Fibroblast of lung (primary cell): ENCODE results near the gene FGF14. TPM values are rescaled to one million over a fixed set of nuclear protein-coding genes. Genes with fewer than 3 reads are reported as not detected.

Experiments
- DNase-seq, 2 donors: peaks; one replicate each; pipeline versions ENCODE4 v3.0.0 to v3.0.0-alpha.2; 2010; ENCODE audit warnings: low read depth in 2 of 2
- H2AFZ ChIP-seq: 2 replicates; pipeline ENCODE4 v1.5.1; 2012; ENCODE audit warnings: low read length, control low read depth, inconsistent platforms
- H3K27ac ChIP-seq: 2 replicates; pipeline ENCODE4 v1.5.1; 2011; ENCODE audit warnings: low read length, control low read depth; ENCODE audit not compliant: insufficient read depth
- H3K27me3 ChIP-seq: 2 replicates; pipeline ENCODE4 v1.5.1; 2011; ENCODE audit warnings: mild to moderate bottlenecking, low read length; ENCODE audit not compliant: control insufficient read depth, insufficient read depth
- H3K36me3 ChIP-seq: 2 replicates; pipeline ENCODE4 v1.5.1; 2011; ENCODE audit warnings: low read length; ENCODE audit not compliant: control insufficient read depth, insufficient read depth
- H3K4me1 ChIP-seq: 2 replicates; pipeline ENCODE4 v1.5.1; 2011; ENCODE audit warnings: low read length; ENCODE audit not compliant: control insufficient read depth, insufficient read depth; ENCODE audit errors: extremely low read depth
- H3K4me2 ChIP-seq: 2 replicates; pipeline ENCODE4 v1.5.1; 2011; ENCODE audit warnings: low read length, control low read depth; ENCODE audit not compliant: insufficient read depth; ENCODE audit errors: extremely low read depth
- H3K4me3 ChIP-seq, 4 experiments: fragments of 200-600 bp in 1 of 4; sonication (generic) in 1 of 4; replicated peaks in 1 of 4; 2 replicates each; pipeline ENCODE4 v1.5.1; 2011 to 2016; ENCODE audit warnings: low read length in 4 of 4, low read depth in 3 of 4, mild to moderate bottlenecking in 3 of 4, control low read depth in 2 of 4, inconsistent platforms in 1 of 4, mixed read lengths in 1 of 4; ENCODE audit not compliant: insufficient read depth in 1 of 4; ENCODE audit errors: control extremely low read depth in 1 of 4
- H3K79me2 ChIP-seq: 2 replicates; pipeline ENCODE4 v1.5.1; 2012; ENCODE audit warnings: mild to moderate bottlenecking, low read length, inconsistent platforms; ENCODE audit not compliant: control insufficient read depth, insufficient read depth
- H3K9ac ChIP-seq: 2 replicates; pipeline ENCODE4 v1.5.1; 2011; ENCODE audit warnings: mild to moderate bottlenecking, low read length, control low read depth; ENCODE audit not compliant: insufficient read depth
- H3K9me3 ChIP-seq: 2 replicates; pipeline ENCODE4 v1.5.1; 2012; ENCODE audit warnings: low read depth, low read length; ENCODE audit not compliant: control insufficient read depth, insufficient read depth
- H4K20me1 ChIP-seq: 2 replicates; pipeline ENCODE4 v1.5.1; 2011; ENCODE audit warnings: low read length; ENCODE audit not compliant: control insufficient read depth, insufficient read depth; ENCODE audit errors: extremely low read depth
- EZH2 ChIP-seq: IDR thresholded peaks from 2 replicates; pipeline ENCODE4 v1.5.1; 2012; ENCODE audit warnings: low read length, control low read depth, mild to moderate bottlenecking; ENCODE audit errors: missing control alignments
- polyA plus RNA-seq, 2 donors: library from polyadenylated mRNA; depleted of rRNA in 1 of 2; stranded (reverse) in 1 of 2; unstranded in 1 of 2; fragments of >200 nt; gene quantifications; 2 replicates each; pipeline ENCODE4 v1.2.1, GENCODE V29; 2011 to 2012; ENCODE audit warnings: missing spikeins in 1 of 2
- total RNA-seq: library from RNA; depleted of rRNA; stranded (reverse); fragments of >200 nt; gene quantifications from 2 replicates; pipeline ENCODE4 v1.2.1, GENCODE V29; 2014
- TF ChIP-seq, protein P1 (sequence below), 2 donors: IDR thresholded peaks in 1 of 2; conservative IDR thresholded peaks in 1 of 2; 1 replicate in 1 of 2; 2 replicates in 1 of 2; pipeline ENCODE4 v1.5.1; 2011 to 2012; ENCODE audit warnings: low read length in 2 of 2, control low read depth in 1 of 2, inconsistent platforms in 1 of 2, low read depth in 1 of 2, mild to moderate bottlenecking in 1 of 2

FGF14 gene
- total and polyA plus RNA-seq, 2 donors (not counting 1 experiment from before 2014, with no cell fraction given): 0.94 to 7.8 TPM

DNA sequence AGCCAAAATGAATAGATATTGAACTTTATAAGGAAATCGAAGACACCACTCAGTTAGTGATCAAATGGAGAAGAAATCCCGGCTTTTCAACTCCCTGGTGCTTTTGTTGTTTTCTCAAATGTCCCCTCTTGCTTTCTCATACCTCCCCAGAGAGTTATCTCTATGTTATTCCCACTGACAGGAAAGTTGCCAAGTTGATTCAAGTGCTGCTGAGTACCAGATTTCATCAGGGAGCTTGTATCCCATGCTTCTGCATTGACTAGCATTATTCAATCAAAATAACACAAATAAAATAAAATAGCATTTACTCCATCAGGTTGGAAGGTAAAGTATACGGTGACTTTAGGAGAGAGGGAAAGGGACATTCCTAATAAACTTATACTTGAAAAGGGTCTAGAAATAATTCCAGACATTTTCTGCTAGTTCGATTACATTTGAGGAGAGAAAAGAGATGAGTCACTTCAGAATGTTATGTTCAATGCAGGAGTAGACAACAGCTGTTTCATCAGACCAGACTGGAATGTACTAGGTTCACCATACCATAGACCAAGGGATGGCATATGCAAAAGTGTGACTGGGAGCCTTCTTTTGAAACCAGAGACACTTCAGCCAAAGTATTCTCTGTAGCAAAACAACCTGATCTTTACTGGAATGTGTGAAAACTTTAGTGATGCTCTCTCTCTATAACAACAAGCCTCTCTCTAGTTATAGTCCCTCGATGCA, 397.8 kb downstream of the FGF14 start:
- no peaks in the 10 kb centered on the region for H3K36me3 ChIP-seq

DNA sequence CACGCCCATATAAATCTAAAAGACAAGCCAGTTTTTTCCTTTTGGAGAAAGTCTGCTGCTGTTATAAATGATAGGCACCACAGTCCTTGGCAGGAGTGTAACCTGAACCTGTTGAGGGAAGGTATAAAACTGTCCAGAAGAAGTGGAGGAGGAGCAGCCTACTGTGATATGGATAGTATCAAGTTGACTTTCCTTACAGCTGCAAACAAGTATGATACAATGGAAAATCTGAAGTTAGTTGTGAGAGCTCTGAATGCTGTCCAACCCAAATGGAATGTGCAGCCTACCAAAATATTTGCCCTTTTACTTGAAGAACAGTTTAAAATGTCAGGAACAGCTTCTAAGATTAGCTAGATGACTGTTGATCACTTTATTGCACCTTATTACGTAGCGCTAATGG, 399.6 kb downstream of the FGF14 start:
- Histone ChIP-seq H3K36me3 (no peaks in the 10 kb centered on the region), H3K4me2 (no peak overlapping the region), H3K4me3 (no peak overlapping the region), H3K9me3 (no peaks in the 10 kb centered on the region), H3K27me3 (no peaks in the 10 kb centered on the region), H3K79me2 (no peaks in the 10 kb centered on the region), H3K4me1 (no peaks in the 10 kb centered on the region), H3K9ac (no peak overlapping the region), H2AFZ (no peak overlapping the region), H3K27ac (no peak overlapping the region), H4K20me1 (no peaks in the 10 kb centered on the region)
- TF ChIP-seq EZH2: no peak
- TF ChIP-seq, protein P1, sequence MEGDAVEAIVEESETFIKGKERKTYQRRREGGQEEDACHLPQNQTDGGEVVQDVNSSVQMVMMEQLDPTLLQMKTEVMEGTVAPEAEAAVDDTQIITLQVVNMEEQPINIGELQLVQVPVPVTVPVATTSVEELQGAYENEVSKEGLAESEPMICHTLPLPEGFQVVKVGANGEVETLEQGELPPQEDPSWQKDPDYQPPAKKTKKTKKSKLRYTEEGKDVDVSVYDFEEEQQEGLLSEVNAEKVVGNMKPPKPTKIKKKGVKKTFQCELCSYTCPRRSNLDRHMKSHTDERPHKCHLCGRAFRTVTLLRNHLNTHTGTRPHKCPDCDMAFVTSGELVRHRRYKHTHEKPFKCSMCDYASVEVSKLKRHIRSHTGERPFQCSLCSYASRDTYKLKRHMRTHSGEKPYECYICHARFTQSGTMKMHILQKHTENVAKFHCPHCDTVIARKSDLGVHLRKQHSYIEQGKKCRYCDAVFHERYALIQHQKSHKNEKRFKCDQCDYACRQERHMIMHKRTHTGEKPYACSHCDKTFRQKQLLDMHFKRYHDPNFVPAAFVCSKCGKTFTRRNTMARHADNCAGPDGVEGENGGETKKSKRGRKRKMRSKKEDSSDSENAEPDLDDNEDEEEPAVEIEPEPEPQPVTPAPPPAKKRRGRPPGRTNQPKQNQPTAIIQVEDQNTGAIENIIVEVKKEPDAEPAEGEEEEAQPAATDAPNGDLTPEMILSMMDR (conservative IDR thresholded peaks at IDR 0.05 in 1 of 2, IDR thresholded peaks at IDR 0.05 in 1 of 2; ENCODE audit: low read depth in 1 of 2, low read length in 2 of 2): no peak
- peak in 1 of 2 donors; percentile 5 for DNase-seq

More for the DNA sequence above, 397.8 kb downstream of the FGF14 start:
- H2AFZ ChIP-seq: no peak overlapping the region
- H3K9me3 ChIP-seq: no peaks in the 10 kb centered on the region
- no peak overlapping the region for H3K9ac ChIP-seq
- no peaks in the 10 kb centered on the region for H3K4me1 ChIP-seq
- H3K4me2 ChIP-seq: no peak overlapping the region
- no peak overlapping the region for H3K4me3 ChIP-seq
- H4K20me1 ChIP-seq: no peaks in the 10 kb centered on the region
- no peaks in the 10 kb centered on the region for H3K27me3 ChIP-seq
- peak; percentile 6 to 33 for DNase-seq
- H3K27ac ChIP-seq: no peak overlapping the region
- no peaks in the 10 kb centered on the region for H3K79me2 ChIP-seq
- TF ChIP-seq, protein P1 (conservative IDR thresholded peaks at IDR 0.05 in 1 of 2, IDR thresholded peaks at IDR 0.05 in 1 of 2; ENCODE audit: low read depth in 1 of 2, low read length in 2 of 2): no peak
- TF ChIP-seq EZH2: no peak

DNA sequence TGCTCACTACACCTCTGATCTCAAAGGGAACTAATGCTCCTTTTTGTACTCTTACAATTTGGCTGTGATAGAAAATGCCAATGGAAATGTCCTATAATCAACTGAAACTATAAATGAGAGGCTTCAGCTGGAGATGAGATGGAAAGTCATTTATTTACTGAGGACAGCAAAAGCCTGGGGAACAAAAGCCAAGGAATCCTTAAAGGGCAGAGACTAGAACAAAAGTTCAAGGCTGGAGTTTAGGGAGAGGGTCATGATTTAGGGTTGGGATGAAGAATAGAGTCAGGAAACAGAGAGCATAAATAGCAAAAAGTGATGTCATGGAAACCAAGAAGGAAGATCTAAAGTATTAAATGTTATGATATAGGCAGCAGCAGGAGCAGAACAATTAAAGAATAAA, 401.1 kb downstream of the FGF14 start:
- no peaks in the 10 kb centered on the region for H3K4me1 ChIP-seq
- no peak overlapping the region for H3K4me2 ChIP-seq
- H2AFZ ChIP-seq: no peak overlapping the region
- H4K20me1 ChIP-seq: no peaks in the 10 kb centered on the region
- no peak for DNase-seq
- H3K36me3 ChIP-seq: no peaks in the 10 kb centered on the region
- H3K79me2 ChIP-seq: no peaks in the 10 kb centered on the region
- H3K9ac ChIP-seq: no peak overlapping the region
- no peak overlapping the region for H3K4me3 ChIP-seq
- H3K27me3 ChIP-seq: no peaks in the 10 kb centered on the region
- no peaks in the 10 kb centered on the region for H3K9me3 ChIP-seq
- TF ChIP-seq EZH2: no peak
- TF ChIP-seq, protein P1 (conservative IDR thresholded peaks at IDR 0.05 in 1 of 2, IDR thresholded peaks at IDR 0.05 in 1 of 2; ENCODE audit: low read depth in 1 of 2, low read length in 2 of 2): no peak
- no peak overlapping the region for H3K27ac ChIP-seq
